ACC112 (cell line): ENCODE measurements around the gene SCEL.

Experiments
- H2AFZ ChIP-seq: fragments of 200-600 bp; sonication (generic); one replicate; pipeline ENCODE4 v1.6.0; 2017; ENCODE audit warnings: antibody characterized with exemption, low read length; ENCODE audit not compliant: unreplicated experiment
- H3K27ac ChIP-seq: fragments of 200-600 bp; sonication (generic); 2 replicates; pipeline ENCODE4 v1.5.1; 2014; ENCODE audit warnings: low read depth, mild to moderate bottlenecking, antibody characterized with exemption, low read length, moderate library complexity
- H3K27me3 ChIP-seq: fragments of 200-600 bp; sonication (generic); 2 replicates; pipeline ENCODE4 v1.6.1; 2014; ENCODE audit warnings: mild to moderate bottlenecking, antibody characterized with exemption, low read length, moderate library complexity, mixed read lengths; ENCODE audit not compliant: insufficient read depth
- H3K36me3 ChIP-seq: fragments of 200-600 bp; sonication (generic); 2 replicates; pipeline ENCODE4 v1.6.1; 2016; ENCODE audit warnings: mild to moderate bottlenecking, antibody characterized with exemption, low read length, moderate library complexity, mixed read lengths; ENCODE audit not compliant: insufficient read depth
- H3K4me1 ChIP-seq: fragments of 200-600 bp; sonication (generic); one replicate; pipeline ENCODE4 v1.6.1; 2016; ENCODE audit warnings: low read length, mixed read lengths; ENCODE audit not compliant: insufficient read depth, unreplicated experiment, control insufficient read depth
- H3K4me3 ChIP-seq: fragments of 200-600 bp; sonication (generic); 2 replicates; pipeline ENCODE4 v1.5.1; 2014; ENCODE audit warnings: mild to moderate bottlenecking, low read depth, low read length
- H3K79me2 ChIP-seq: fragments of 200-600 bp; sonication (generic); one replicate; pipeline ENCODE4 v1.6.0; 2016; ENCODE audit warnings: low read length; ENCODE audit not compliant: control insufficient read depth, unreplicated experiment, insufficient read depth

The SCEL gene

DNA sequence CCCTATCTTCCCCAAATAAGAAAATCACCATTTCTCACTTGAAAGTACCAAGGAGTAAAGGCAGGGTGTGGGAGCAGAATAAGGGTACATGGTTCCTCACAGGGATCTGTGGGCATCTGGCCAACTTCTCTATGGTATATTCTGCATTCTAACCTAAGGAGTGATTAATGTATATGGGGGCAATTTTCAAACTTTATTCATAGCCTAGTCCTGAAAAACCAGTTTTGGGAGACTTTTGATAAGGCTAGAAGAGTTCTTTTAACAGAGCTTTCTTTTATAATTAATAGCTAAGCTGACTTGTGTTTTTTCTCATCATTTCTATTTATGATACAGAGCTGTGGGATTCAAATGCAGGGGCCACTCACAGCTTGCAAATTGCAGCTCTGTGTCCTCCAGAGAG is 852 bp downstream of the SCEL start:
- no peak overlapping the region for H3K4me3 ChIP-seq
- H3K79me2 ChIP-seq, result no peaks in the 10 kb centered on the region
- no peak overlapping the region for H2AFZ ChIP-seq
- H3K27me3 ChIP-seq, result no peaks in the 10 kb centered on the region
- no peaks in the 10 kb centered on the region for H3K36me3 ChIP-seq
- H3K4me1 ChIP-seq, result no peaks in the 10 kb centered on the region
- no peak overlapping the region for H3K27ac ChIP-seq

- no peaks in the 10 kb centered on the region for H3K4me1 ChIP-seq
- no peak overlapping the region for H2AFZ ChIP-seq
- H3K79me2 ChIP-seq, result no peaks in the 10 kb centered on the region
- no peaks in the 10 kb centered on the region for H3K27me3 ChIP-seq
- no peak overlapping the region for H3K4me3 ChIP-seq
- no peaks in the 10 kb centered on the region for H3K36me3 ChIP-seq
- H3K27ac ChIP-seq, result no peak overlapping the region
Observed at GRCh38 chr13:77537289-77537919, 1.9 kb downstream of the SCEL start.

GRCh38 chr13:77543711-77544110 is 8.2 kb downstream of the SCEL start:
- Histone ChIP-seq H3K36me3 (no peaks in the 10 kb centered on the region), H3K27me3 (peaks cover 8% of the 10 kb centered on the region; the same call in 1 of the 2 replicates), H2AFZ (no peak overlapping the region), H3K4me1 (peaks cover 12% of the 10 kb centered on the region), H3K27ac (no peak overlapping the region), H3K4me3 (no peak overlapping the region), H3K79me2 (no peaks in the 10 kb centered on the region)

- Histone ChIP-seq H3K4me3 (peak overlapping the region; percentile 11; the same call in 1 of the 2 replicates), H3K79me2 (no peaks in the 10 kb centered on the region), H3K27ac (no peak overlapping the region), H3K27me3 (peaks cover 8% of the 10 kb centered on the region; the same call in 1 of the 2 replicates), H3K4me1 (peaks cover 12% of the 10 kb centered on the region), H2AFZ (no peak overlapping the region), H3K36me3 (no peaks in the 10 kb centered on the region)
Observed at GRCh38 chr13:77544355-77544754, 8.8 kb downstream of the SCEL start.

- H3K36me3 ChIP-seq, result no peaks in the 10 kb centered on the region
- peak overlapping the region; percentile 11; the same call in 1 of the 2 replicates for H3K4me3 ChIP-seq
- no peaks in the 10 kb centered on the region for H3K79me2 ChIP-seq
- peaks cover 12% of the 10 kb centered on the region for H3K4me1 ChIP-seq
- H3K27ac ChIP-seq, result no peak overlapping the region
- H3K27me3 ChIP-seq, result peaks cover 8% of the 10 kb centered on the region; the same call in 1 of the 2 replicates
- peak overlapping the region; percentile 11 for H2AFZ ChIP-seq
Observed at GRCh38 chr13:77544758-77545338, 9.3 kb downstream of the SCEL start.

GRCh38 chr13:77545626-77546412 is 10.3 kb downstream of the SCEL start:
- Histone ChIP-seq H3K4me3 (no peak overlapping the region), H3K27ac (no peak overlapping the region), H3K27me3 (peaks cover 8% of the 10 kb centered on the region; the same call in 1 of the 2 replicates), H3K4me1 (peaks cover 12% of the 10 kb centered on the region), H3K36me3 (no peaks in the 10 kb centered on the region), H3K79me2 (no peaks in the 10 kb centered on the region), H2AFZ (no peak overlapping the region)

- H3K4me1 ChIP-seq, result peaks cover 12% of the 10 kb centered on the region
- H3K27me3 ChIP-seq, result peaks cover 8% of the 10 kb centered on the region; the same call in 1 of the 2 replicates
- no peak overlapping the region for H3K4me3 ChIP-seq
- no peaks in the 10 kb centered on the region for H3K36me3 ChIP-seq
- H3K79me2 ChIP-seq, result no peaks in the 10 kb centered on the region
- H2AFZ ChIP-seq, result no peak overlapping the region
- H3K27ac ChIP-seq, result no peak overlapping the region
Observed at GRCh38 chr13:77548095-77548494, 12.6 kb downstream of the SCEL start.

- Histone ChIP-seq H2AFZ (no peak overlapping the region), H3K79me2 (no peaks in the 10 kb centered on the region), H3K27ac (no peak overlapping the region), H3K36me3 (no peaks in the 10 kb centered on the region), H3K27me3 (peaks cover 10% of the 10 kb centered on the region; the same call in 1 of the 2 replicates), H3K4me3 (no peak overlapping the region), H3K4me1 (peaks cover 12% of the 10 kb centered on the region)
Observed at GRCh38 chr13:77548594-77548993, 13.1 kb downstream of the SCEL start.

DNA sequence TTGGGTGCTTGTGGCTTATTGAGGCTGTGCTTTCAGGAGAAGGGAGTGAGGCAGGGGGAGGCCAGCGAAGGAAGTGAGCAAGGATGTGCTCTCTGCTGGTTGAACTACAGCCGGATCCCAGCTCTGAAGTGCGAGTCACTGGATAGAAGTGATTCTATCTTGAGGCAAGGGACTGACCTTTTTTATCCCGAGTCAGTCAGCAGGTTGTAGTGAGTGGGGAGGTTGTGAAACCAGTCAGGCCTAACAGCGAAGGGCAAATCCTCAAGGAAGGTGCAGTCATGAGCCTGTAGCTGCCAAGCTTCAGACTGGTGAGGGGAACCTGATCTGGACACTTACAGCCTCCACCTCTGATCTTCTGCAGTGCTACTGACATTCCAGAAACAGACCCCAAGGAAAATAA is 18.6 kb downstream of the SCEL start:
- Histone ChIP-seq H2AFZ (no peak overlapping the region), H3K4me3 (no peak overlapping the region), H3K4me1 (no peaks in the 10 kb centered on the region), H3K27me3 (peaks cover 26% of the 10 kb centered on the region), H3K36me3 (no peaks in the 10 kb centered on the region), H3K79me2 (no peaks in the 10 kb centered on the region), H3K27ac (no peak overlapping the region)

DNA sequence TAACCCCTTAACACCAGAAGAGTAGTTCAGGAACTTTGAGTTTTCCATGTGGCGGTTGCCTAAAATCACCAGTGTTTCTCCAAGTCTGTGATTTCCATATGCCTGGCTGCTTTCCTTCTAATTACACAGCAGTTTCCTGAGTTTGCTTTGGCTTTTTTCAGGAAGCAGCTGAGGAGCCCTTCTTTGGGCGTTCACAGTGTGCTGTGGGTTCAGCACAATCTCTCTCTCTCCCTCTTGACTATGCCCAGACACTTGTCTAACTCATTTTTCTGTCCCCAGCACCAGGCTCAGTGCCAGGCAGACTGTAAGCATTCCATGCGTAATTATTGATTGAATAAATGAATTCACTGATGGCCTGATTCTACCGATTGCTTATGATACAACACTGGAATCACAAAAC is 19.7 kb downstream of the SCEL start:
- H3K27ac ChIP-seq, result no peak overlapping the region
- no peaks in the 10 kb centered on the region for H3K36me3 ChIP-seq

More for the DNA sequence above, 19.7 kb downstream of the SCEL start:
- Histone ChIP-seq H3K4me1 (no peaks in the 10 kb centered on the region), H3K27me3 (peaks cover 34% of the 10 kb centered on the region), H2AFZ (no peak overlapping the region), H3K4me3 (no peak overlapping the region), H3K79me2 (no peaks in the 10 kb centered on the region)
